A673 (cell line): Measurements from ENCODE around the gene C11orf54. TPM values are rescaled to one million over a fixed set of nuclear protein-coding genes. Genes with fewer than 3 reads are reported as not detected.
A peak's percentile ranks its signal among the peaks of the same experiment; 100 is the strongest.
"Not testable (repeated sequence)": the region's sequence is repeated elsewhere in the genome, so short reads cannot be mapped to it uniquely, and the experiment has no call there.

Experiments used
- BruUV-seq: library from RNA; stranded (reverse); fragments of 400-500 nt; replicated peaks from 2 replicates; lab custom pipeline; 2021; lab: Mats Ljungman, UMichigan
- CTCF ChIA-PET: fragments of 300-600 bp; sonication (Branson Sonifier 250); formaldehyde crosslinking; loops from one replicate; lab custom pipeline; 2022; ENCODE audit warnings: antibody characterized with exemption; lab: Charles Lee
- POLR2A ChIA-PET: fragments of 300-600 bp; sonication (Branson Sonifier 250); formaldehyde crosslinking; loops from one replicate; lab custom pipeline; 2022; ENCODE audit warnings: antibody characterized with exemption; ENCODE audit not compliant: low non-redundant PET; lab: Charles Lee
- DNase-seq: peaks from one replicate; pipeline ENCODE4 v3.0.0-alpha.2; 2015; ENCODE audit warnings: low spot score
- H3K27ac ChIP-seq: fragments of 200-600 bp; sonication (generic); 2 replicates; pipeline ENCODE4 v1.5.1; 2016; ENCODE audit warnings: mixed run types, low read depth, mild to moderate bottlenecking, mixed read lengths, antibody characterized with exemption, low read length; ENCODE audit not compliant: poor library complexity, severe bottlenecking
- H3K27me3 ChIP-seq: fragments of 200-600 bp; sonication (generic); replicated peaks from 2 replicates; pipeline ENCODE4 v1.6.1; 2017; ENCODE audit warnings: mixed run types, low read depth, mild to moderate bottlenecking, mixed read lengths, antibody characterized with exemption, low read length; ENCODE audit not compliant: insufficient read depth, poor library complexity
- H3K36me3 ChIP-seq: fragments of 200-600 bp; sonication (generic); 2 replicates; pipeline ENCODE4 v1.6.1; 2016; ENCODE audit warnings: mixed run types, mild to moderate bottlenecking, mixed read lengths, antibody characterized with exemption, low read length; ENCODE audit not compliant: insufficient read depth, poor library complexity, severe bottlenecking
- H3K4me1 ChIP-seq: fragments of 200-600 bp; sonication (generic); 2 replicates; pipeline ENCODE4 v1.6.1; 2017; ENCODE audit warnings: mixed run types, mild to moderate bottlenecking, mixed read lengths, antibody characterized with exemption, low read length; ENCODE audit not compliant: insufficient read depth, poor library complexity, severe bottlenecking
- H3K4me3 ChIP-seq: fragments of 200-600 bp; sonication (generic); 2 replicates; pipeline ENCODE4 v1.5.1; 2016; ENCODE audit warnings: low read depth, mixed run types, mild to moderate bottlenecking, mixed read lengths, low read length; ENCODE audit not compliant: poor library complexity, severe bottlenecking
- H3K9me3 ChIP-seq: fragments of 200-600 bp; sonication (generic); 2 replicates; pipeline ENCODE4 v1.6.1; 2016; ENCODE audit warnings: mixed run types, low read depth, mild to moderate bottlenecking, mixed read lengths, antibody characterized with exemption, low read length; ENCODE audit not compliant: poor library complexity, severe bottlenecking
- EZH2 ChIP-seq: fragments of 200-600 bp; sonication (generic); IDR thresholded peaks from 2 replicates; pipeline ENCODE4 v1.6.1; 2017; ENCODE audit warnings: borderline replicate concordance, low read depth, mild to moderate bottlenecking, mixed read lengths, antibody characterized with exemption, low read length; ENCODE audit not compliant: poor library complexity, severe bottlenecking
- intact Hi-C: fragments of 100-400 bp; cut with micrococcal nuclease; formaldehyde crosslinking; loops from one replicate; pipeline ENCODE4 v1.10.0; 2022; ENCODE audit not compliant: unreplicated experiment
- total RNA-seq: library from RNA; stranded (reverse); gene quantifications from 2 replicates; pipeline ENCODE4 v1.2.3, GENCODE V29; 2021
- TF ChIP-seq, protein P1 (sequence below): fragments of 300-800, 200-600 bp; sonication (generic); conservative IDR thresholded peaks from 2 replicates; pipeline ENCODE4 v1.5.1; 2017; ENCODE audit warnings: low read depth, mild to moderate bottlenecking, antibody characterized with exemption, low read length, moderate library complexity, mixed read lengths

The C11orf54 gene
- total RNA-seq, 1 experiment from 2014 or later: 26.2 TPM

DNA sequence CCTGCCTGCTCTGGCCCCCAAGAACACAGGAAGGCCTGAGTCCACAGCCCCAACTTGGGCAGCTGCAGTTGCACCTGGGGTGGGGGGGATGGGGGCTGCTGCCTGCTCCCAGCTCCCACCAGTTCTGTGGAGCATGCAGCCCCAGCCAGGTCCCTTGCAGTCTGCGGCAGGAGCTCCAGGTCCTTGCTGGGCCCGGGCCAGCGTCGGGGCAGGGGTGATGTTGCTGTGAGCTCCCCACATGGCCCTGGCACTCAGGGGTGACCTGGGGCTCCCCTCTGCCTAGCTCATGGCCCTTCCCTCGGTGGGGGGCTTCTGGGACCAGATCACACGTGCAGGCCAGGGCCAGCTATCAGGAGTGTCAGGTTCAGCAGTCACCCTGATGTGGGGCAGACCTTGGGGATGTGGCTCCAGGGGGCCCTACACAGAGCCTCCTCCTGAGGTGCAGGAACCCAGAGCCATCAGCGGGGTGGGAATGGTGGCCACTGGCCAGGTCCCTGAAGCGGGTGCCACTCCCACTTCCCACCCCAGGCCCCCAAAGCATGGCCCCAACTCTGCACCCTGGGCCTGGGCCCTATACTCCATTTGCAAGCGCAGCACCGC, 32.2 kb downstream of the C11orf54 start:
- DNase-seq: no peak
- no peak for TF ChIP-seq EZH2
- TF ChIP-seq, protein P1, sequence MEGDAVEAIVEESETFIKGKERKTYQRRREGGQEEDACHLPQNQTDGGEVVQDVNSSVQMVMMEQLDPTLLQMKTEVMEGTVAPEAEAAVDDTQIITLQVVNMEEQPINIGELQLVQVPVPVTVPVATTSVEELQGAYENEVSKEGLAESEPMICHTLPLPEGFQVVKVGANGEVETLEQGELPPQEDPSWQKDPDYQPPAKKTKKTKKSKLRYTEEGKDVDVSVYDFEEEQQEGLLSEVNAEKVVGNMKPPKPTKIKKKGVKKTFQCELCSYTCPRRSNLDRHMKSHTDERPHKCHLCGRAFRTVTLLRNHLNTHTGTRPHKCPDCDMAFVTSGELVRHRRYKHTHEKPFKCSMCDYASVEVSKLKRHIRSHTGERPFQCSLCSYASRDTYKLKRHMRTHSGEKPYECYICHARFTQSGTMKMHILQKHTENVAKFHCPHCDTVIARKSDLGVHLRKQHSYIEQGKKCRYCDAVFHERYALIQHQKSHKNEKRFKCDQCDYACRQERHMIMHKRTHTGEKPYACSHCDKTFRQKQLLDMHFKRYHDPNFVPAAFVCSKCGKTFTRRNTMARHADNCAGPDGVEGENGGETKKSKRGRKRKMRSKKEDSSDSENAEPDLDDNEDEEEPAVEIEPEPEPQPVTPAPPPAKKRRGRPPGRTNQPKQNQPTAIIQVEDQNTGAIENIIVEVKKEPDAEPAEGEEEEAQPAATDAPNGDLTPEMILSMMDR: no peak
- Histone ChIP-seq H3K9me3 (no peaks in the 10 kb centered on the region), H3K36me3 (no peaks in the 10 kb centered on the region), H3K27me3 (no peaks in the 10 kb centered on the region), H3K27ac (no peak overlapping the region), H3K4me3 (no peak overlapping the region), H3K4me1 (no peaks in the 10 kb centered on the region)
- CTCF ChIA-PET: no interaction called here
- POLR2A ChIA-PET: interaction anchor here (0.6 kb wide), 1 partner anchor 20 kb away, joined by 8 read pairs; no protein-coding TSS in a partner anchor
- intact Hi-C loops: no loop called here
- BruUV-seq: no TSS peak

DNA sequence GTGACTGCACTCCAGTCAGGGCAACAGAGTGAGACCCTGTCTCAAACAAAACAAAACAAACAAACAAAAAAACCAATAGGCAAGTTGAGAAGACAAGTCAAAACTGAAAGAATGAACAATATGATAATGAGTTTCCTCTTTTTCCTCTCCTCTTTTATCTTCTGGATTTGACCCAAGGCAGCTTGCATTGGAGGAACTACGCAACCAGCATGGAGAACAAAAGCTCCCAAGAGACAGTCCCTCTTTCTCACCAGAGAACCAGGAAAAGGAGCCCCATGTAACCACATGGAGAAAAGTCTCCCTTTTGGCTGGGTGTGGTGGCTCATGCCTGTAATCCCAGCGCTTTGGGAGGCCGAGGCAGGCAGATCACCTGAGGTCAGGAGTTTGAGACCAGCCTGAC, 33.1 kb downstream of the C11orf54 start:
- H3K4me3 ChIP-seq, intact Hi-C loops, H3K4me1 ChIP-seq, H3K9me3 ChIP-seq, POLR2A ChIA-PET, H3K27me3 ChIP-seq, H3K27ac ChIP-seq, BruUV-seq, H3K36me3 ChIP-seq: not testable (repeated sequence)
- CTCF ChIA-PET: interaction anchor here (0.7 kb wide), 1 partner anchor 33 kb away, joined by 5 read pairs; the partner anchor contains the start of gene TAF1D
- peak; percentile 61 for DNase-seq

DNA sequence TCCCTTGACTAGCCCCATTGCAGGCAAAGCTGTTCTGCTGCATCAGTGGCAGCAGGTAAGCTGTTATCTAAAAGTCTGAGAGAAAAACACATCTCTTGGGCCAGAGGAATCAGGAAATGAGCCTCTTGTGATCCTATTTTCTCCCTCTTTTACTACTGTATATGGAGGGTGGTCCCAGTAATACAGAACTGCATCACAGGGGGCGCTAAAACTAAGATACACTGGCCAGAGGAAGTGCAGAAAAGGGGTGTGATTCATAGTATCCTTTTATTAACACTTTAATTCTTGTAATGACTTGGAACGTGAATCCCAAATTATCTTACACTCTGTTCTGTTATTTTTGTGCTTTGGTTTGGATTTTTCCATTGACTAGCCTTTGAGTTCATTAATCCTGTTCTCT, 33.8 kb downstream of the C11orf54 start:
- Histone ChIP-seq H3K4me1 (no peaks in the 10 kb centered on the region), H3K4me3 (no peak overlapping the region), H3K27me3 (no peaks in the 10 kb centered on the region), H3K9me3 (no peaks in the 10 kb centered on the region), H3K27ac (no peak overlapping the region), H3K36me3 (no peaks in the 10 kb centered on the region)
- intact Hi-C loops: no loop called here
- TF ChIP-seq EZH2: no peak
- TF ChIP-seq, protein P1: peak; percentile 61
- ChIA-PET POLR2A (no interaction called here), CTCF (interaction anchor here (0.7 kb wide), 1 partner anchor 32 kb away, joined by 7 read pairs; no protein-coding TSS in a partner anchor)
- BruUV-seq: no TSS peak
- DNase-seq: peak; percentile 54

- DNase-seq: no peak
- BruUV-seq: no TSS peak
- intact Hi-C loops: no loop called here
- H3K27ac ChIP-seq: peak overlapping the region; percentile 94
- peak overlapping the region; percentile 83 for H3K4me3 ChIP-seq
- H3K36me3 ChIP-seq: peaks cover 10% of the 10 kb centered on the region
- H3K9me3 ChIP-seq: no peaks in the 10 kb centered on the region
- TF ChIP-seq, protein P1: no peak
- TF ChIP-seq EZH2: no peak
- peaks cover 20% of the 10 kb centered on the region for H3K4me1 ChIP-seq
- H3K27me3 ChIP-seq: no peaks in the 10 kb centered on the region
- ChIA-PET POLR2A (no interaction called here), CTCF (interaction anchor here (0.7 to 1.2 kb wide), 2 partner anchors 42 to 720 kb away, joined by 3 to 9 read pairs; partner anchors contain the start of genes C11orf54 and TAF1D)
Measured at GRCh38 chr11:93783362-93783761, 41.9 kb downstream of the C11orf54 start.
